NCI-H146 treated with DMSO at 0.1 percent for 48 hours (cell line): ENCODE data around the gene STEAP1B.

Experiments used
- DNase-seq: peaks from one replicate; lab custom pipeline; 2025; ENCODE audit not compliant: unreplicated experiment; lab: John Stamatoyannopoulos, UW

The STEAP1B gene

GRCh38 chr7:22403344-22403743, 96.6 kb downstream of the STEAP1B start:
- DNase-seq, result no peak

- DNase-seq, result no peak
Observed at GRCh38 chr7:22402250-22402649, 97.7 kb downstream of the STEAP1B start.

DNA sequence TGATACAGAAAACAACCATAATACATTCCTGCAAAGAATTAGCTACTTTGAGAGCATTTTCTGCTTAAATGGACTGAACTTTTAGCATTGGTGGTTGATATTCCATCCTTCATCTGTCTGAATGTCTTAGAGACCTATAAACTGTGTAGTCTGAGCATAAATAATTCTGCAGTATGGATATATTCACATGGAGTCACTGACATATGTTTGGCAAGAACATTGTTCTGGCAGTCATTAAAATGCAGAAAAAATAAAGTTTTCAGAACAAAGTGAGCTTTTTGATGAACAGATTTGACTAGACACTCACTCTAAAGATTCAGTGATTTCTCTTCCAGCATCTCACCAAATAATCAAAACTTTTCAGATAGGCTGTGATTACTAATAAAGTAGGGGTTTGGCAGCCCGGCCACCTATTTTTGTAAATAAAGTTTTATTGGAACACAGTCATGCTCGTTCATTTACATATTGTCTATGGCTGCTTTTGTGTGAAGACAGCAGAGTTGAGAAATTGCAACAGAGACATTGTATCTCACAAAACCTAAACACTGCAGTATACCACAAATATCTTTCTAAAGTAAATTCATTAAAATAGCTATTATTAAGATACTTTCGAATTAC, 98.9 kb downstream of the STEAP1B start:
- DNase-seq, result no peak

GRCh38 chr7:22400150-22400814, 99.7 kb downstream of the STEAP1B start:
- DNase-seq, result no peak

GRCh38 chr7:22399546-22399945, 100.4 kb downstream of the STEAP1B start:
- DNase-seq, result no peak

DNA sequence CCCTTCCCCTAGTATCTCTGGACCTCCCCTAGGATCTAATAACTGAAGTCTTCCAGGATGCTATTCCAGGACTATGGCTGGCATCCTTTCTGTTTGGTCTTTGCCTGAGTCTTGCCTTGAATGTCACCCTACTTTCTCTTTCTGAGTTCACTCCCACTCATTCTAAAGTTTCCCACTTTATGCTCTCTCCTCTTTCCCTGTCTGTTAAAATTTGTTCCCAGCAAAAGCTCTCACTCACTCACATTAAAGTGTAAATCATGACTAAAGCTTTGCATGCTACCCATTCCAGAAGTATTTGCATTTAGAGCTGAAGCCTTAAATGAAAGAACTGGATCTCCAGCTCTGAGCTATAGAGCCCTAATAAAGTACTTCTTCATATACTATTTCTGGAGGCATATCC, 100.9 kb downstream of the STEAP1B start:
- no peak for DNase-seq

- no peak for DNase-seq
Observed at GRCh38 chr7:22397981-22398380, 102.0 kb downstream of the STEAP1B start.

DNA sequence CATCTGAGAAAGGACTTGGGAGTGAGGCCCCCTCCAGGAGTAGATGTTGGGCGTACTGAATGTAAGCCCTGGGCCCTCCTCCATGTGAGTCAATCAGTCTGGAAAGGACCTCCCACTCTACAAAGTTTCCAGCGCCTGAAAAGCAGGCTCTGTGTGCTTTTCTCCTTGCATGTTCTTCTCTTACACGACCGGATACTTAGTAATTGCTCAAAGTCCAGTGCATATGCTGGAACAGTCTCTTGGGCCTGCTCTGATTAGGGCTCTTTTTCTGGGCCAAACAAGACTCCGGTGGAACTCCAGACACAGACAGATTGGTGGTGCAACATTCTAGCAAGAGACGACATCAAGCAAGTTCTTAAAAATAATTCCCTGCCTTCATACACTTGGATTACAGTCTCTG, 104.8 kb downstream of the STEAP1B start:
- DNase-seq, result no peak

DNA sequence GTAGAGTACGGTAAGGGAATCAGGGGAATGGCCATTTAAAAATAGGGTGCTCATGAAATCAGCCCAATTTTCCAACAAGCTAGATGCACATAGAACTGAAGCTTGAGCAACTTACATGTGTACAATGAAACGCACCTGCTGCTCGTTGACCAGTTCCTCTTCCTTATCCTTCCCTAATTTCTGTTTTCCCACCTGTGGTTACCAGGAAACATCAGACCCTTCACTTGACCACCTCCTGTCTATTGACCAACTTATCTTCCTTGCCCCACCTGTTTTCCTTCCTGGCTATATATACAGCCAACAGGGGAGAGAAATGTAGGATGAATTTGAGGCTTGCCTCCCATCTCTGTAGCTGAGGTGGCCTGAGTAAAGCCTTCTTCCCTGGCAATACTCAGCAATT, 105.2 kb downstream of the STEAP1B start:
- no peak for DNase-seq

DNA sequence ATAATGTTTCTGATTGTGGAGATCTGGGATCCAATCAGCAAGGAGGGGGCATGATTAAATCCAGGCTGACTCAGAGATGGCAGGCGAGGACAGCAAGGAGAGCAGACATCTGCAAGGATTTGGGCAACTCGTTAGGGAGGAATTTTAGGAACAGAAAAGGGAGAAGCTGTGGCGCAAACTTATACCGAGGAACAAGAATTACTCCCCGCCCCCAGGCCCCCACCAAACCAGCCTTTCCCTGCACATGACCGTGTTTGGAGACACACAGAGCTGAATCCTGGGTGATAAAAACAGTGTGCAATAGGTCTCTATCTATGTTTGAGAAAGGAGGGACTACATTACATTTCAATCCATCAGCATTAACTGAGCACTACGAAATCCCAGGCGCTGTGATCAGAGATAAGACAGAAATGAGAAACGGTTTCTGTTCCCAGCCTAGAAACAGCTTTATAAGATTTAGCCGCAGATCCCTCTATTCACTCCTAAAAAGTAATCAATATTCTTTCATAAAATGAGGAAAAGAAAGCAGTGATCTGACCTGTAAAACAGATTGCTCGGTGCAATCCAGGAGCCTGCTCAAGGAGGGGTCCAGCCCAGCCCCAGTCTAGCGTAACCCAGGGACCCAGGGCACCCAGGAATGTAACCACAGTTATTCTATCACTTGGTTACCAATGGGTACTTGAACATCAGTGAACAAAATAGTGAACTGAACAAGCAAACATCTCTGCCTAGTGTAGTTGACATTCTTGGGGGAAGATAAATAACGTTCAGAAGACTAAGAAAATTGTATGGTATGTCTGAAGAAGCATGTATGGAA, 105.9 kb downstream of the STEAP1B start:
- no peak for DNase-seq

GRCh38 chr7:22390516-22390915, 109.5 kb downstream of the STEAP1B start:
- no peak for DNase-seq

DNA sequence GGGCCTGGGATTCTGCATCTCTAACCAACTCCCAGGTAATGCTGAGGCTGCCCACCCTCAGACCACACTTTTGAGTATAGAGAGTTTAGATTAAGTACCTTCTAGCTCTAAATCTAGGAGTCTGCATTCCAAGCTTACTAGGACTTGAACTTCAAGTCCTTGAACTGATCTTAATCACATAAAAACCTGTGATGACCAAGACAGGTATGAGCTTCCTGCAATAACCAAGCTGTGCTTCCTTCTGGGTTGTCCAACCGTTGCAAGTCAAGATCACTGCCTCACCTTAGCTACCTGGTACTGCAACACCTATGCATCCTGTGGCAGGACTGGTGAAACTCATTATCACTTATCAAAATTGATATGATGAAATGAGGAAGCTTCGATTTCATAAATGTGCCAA, 110.1 kb downstream of the STEAP1B start:
- no peak for DNase-seq

GRCh38 chr7:22387583-22387982, 112.4 kb downstream of the STEAP1B start:
- no peak for DNase-seq

GRCh38 chr7:22386865-22387264, 113.1 kb downstream of the STEAP1B start:
- DNase-seq, result no peak

- no peak for DNase-seq
Observed at GRCh38 chr7:22386206-22386858, 113.7 kb downstream of the STEAP1B start.

- no peak for DNase-seq
Observed at GRCh38 chr7:22385326-22385725, 114.7 kb downstream of the STEAP1B start.

DNA sequence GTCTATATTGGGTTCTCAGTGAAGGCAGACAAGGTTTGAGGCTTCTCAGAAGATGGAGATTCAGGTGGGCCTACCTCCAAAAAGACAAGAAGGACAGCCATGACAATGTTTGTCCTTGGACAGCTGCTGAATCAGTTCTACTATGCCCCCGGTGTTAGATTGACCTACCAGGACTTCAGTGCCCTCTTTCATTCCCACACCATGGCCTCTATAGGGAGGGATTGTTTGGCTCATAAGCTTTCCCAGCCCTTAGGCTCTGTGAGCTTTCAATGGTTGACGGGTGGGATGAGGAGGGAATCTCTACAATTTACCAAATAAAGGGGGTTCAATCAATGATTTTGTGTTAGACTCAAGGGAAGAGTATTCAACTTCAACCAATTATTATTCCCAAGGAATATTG, 119.7 kb downstream of the STEAP1B start:
- DNase-seq, result no peak

GRCh38 chr7:22378199-22378980, 121.6 kb downstream of the STEAP1B start:
- no peak for DNase-seq

DNA sequence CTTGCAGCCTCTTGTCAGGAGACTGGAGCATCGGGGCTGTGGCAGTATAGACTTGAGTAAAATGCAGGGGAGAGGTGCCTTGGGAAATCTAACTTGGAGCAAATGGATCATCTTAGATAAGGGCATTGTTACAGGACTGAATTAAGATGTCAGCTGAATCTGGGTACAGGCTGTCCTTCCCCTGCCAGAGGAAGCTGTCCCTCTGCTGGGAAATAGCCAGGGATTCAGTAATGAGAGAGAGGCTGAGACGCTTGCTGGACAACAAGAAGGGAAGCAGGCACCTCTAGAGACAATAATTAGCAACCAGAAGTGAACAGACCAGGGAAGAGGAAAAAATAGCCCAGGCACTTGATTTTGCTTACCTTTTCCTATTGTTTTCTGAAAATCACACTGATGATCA, 122.3 kb downstream of the STEAP1B start:
- DNase-seq, result no peak

- no peak for DNase-seq
Observed at GRCh38 chr7:22375359-22376048, 124.5 kb downstream of the STEAP1B start.
